ENCODE measurements around the gene GABRA5.
"Not testable (repeated sequence)": the region's sequence is repeated elsewhere in the genome, so short reads cannot be mapped to it uniquely, and the experiment has no call there.

GABRA5 gene

DNA sequence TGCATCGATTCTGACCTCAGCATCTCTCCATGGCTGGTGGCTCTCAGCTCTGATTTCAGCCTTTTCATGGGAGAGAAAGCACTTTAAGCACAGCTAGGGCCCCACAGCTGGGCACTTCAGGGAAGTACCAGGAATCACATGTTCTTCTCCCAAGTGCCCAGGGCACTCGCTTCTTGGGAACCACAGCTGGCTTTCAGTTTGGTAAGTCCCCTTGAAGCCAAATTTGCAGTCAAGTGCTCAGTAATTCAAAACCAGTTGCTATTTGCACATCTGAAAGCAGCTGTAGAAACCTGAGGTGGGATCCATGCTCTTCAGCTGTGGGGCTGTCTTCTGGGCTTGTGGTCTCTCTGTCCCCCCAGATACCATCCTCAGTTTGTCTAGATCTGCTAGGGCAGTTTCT, 12.8 kb downstream of the GABRA5 start:
- DNase-seq, result peak; percentile 51

DNA sequence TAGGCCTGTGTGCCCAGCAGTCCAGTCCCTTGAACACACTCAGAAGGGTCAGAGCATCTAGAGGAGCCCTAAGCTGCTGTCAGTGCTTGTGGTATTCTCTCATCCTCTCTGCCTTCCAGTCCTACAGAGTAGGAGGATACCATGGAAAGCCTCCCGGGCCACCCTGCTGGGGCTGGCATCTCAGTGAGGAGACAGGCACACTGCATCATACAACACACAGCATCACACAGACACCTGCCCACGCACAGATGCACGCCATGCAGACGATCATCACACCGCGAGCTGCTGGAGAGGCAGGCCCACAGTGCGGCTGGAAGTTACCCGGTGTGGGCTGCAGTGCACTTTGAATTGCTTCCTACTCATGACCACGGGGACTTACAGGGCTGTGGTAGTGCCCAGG, 15.2 kb downstream of the GABRA5 start:
- no peak for DNase-seq

DNA sequence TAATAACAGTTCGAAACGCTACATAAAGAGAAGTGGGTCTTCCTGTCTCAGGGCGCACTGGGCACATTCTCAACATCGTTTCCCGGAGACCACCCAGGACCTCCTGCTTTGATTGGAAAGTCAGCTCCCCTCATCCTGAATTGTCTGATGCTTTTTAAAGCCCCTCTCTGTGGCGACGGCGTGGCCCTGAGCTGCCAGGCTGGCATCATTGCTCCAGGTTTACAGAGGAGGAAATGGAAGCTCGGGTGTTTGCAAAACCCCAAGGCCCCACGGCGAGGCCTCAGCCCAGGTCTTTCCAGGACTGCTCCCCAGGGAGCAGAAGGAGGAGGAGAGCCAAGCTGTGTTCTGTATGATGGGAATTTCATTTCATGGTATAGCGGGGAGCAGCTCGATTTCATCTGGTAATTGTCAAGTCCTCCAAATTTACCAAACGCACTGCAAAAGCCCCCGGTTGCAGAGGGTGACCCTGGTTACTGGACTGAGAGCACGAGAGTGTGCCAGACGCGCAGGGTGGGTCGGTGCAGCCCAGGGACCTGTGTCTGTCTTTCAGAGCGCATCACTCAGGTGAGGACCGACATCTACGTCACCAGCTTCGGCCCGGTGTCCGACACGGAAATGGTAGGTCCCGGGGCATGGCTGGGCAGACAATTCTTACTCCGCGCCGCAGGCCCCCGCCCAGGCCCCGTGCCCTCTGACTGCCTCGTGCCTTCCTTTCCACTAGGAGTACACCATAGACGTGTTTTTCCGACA, 15.9 kb downstream of the GABRA5 start:
- DNase-seq, result no peak

DNA sequence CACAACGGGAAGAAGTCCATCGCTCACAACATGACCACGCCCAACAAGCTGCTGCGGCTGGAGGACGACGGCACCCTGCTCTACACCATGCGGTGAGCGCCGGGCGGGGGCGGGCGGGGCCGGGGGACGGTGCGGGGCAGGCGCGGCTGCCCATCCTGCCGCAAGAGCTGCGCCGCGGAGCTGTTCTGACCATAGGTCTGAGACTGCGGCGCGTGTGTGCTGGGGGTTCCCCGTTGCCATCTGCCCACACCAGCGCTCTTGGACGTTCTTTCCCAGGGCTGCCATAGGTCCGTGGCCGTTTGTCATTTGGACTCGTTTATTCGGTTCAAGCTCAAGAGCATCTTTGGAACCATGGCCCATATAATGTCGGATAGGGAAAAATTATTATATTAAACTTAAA, 16.6 kb downstream of the GABRA5 start:
- DNase-seq, result no peak

DNA sequence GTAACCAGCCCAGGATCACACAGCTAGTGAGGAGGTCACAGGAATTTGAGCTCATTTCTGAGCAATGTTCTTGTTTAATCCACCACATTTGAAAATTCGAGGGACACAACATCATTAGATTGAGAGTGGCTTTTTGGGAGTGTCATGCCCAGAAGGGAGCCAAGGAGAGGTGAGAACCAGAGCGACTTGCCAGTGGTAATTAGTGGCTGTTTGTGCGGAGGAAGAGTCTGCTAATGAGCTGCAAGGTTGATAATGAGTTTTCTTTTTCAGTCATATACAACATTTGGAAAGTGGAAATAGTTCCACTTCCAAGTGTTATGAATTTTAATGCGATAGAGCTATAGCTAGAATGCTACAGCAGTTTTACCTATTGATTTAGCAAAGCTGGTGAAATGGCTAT, 19.7 kb downstream of the GABRA5 start:
- no peak for DNase-seq

DNA sequence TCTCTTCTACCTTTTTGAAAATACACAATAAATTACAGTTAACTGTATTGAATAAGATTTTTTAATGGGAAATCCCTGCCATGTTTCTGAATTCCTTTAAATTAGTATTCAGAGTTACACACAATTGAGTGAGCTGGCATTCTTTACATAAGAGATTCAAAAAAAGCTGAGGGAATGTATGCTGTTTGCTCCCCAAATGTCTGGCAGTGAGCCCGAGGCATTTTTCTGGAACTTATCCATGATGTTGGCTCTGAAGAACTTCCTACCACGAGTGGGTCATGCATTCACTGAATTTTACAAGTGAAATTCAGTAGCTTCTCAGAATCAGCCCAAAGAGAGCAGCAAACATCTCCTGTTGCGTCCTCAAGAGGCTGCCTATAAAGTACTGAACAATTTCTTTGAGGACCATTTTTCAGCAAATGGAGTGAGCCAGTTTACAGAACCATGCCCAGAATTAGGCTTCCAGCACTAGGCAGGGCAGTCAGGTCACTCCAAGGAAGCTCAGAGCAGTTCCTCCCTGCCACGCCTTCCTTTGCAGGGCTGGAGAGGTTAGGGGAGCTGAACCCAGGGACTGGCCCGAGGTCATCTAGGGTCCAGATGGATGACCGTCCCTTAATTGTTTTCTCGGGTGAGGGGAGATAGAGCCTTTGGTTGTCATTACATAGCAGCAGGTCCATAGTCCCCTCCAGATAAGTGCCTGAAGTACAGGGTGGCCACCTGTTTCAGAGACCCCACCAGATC, 21.2 kb downstream of the GABRA5 start:
- no peak for DNase-seq

DNA sequence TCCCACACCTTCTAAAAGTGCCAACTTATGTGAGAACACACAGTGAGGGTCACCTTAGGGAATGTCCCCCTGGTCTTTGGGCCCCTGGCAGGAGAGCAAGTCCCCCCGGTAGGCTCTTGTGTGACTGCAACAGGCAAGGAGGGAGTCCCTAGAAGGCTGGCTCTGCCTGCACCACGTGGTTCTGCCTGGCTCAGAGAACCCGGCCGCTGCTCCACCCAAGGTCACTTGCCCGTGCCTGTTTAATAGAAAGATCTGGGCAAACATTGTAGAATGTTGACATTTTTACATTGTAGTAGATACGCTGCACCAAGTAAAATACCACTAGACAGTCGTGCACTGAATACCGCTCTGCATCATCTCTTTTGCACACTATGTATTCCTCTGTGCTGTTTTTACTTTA, 21.9 kb downstream of the GABRA5 start:
- no peak for DNase-seq

DNA sequence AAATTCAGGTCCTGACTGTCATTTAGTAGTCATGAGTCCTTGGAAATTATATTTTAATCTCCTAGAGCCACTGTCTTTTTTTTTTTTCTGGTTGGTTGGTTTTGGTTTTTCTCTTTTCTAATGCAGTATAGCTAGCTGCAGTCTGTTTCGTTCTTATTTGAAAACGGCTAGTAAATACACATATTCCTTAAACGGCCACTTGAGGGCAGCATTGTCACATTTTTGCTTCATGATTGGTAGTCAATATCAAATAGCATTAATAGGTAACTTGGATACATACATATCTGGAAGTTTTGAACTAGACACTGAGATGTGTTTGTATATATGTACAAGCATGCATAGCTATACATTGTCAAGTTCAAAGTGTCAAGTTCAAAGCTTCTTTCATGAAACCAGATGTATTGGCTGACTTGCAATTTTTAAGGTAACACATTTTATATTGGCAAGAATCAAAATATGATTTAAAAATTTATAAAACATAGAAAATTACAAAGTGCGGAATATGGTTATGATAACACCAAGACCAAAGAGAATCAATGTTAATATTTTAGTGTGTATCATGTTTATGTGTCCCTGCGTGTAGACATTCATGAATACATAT, 22.5 kb downstream of the GABRA5 start:
- peak; percentile 93 for DNase-seq

DNA sequence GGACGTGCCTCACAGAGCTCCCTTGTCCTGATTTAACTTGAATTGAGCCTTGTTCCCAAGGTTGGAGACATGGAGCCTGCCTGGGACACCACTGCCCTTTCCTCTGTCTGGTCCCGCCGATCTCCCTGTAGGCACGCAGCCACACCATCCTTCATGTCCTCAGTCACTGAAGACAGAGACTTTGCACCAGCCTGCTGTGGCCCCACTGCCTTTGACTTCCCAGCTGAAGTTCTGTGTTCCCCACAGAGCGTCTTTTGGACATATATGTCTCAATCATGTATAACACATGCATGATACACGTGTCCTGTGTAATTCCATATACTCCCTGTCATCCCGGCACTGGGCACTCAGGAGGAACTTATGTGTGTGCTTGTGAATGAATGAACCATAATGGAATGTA, 23.6 kb downstream of the GABRA5 start:
- DNase-seq, result no peak

DNA sequence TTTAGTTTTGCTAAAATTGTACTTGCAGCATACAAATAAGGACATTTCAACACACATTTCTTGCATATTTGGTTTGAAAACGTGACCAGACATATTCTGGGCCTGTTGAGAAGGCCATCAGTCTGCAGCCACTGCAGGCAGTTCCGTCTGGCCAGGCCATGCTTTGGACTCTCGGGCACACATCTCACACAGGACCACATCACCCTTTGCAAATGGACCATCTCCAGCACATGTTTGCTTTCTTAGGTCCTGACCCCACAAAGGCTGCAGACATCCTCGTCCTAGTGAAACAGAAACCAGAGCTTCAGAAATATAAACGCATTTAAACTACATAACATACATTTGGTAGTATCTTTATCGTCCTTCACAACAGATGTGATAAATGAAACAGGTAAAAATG, 24.1 kb downstream of the GABRA5 start:
- DNase-seq, result no peak

DNA sequence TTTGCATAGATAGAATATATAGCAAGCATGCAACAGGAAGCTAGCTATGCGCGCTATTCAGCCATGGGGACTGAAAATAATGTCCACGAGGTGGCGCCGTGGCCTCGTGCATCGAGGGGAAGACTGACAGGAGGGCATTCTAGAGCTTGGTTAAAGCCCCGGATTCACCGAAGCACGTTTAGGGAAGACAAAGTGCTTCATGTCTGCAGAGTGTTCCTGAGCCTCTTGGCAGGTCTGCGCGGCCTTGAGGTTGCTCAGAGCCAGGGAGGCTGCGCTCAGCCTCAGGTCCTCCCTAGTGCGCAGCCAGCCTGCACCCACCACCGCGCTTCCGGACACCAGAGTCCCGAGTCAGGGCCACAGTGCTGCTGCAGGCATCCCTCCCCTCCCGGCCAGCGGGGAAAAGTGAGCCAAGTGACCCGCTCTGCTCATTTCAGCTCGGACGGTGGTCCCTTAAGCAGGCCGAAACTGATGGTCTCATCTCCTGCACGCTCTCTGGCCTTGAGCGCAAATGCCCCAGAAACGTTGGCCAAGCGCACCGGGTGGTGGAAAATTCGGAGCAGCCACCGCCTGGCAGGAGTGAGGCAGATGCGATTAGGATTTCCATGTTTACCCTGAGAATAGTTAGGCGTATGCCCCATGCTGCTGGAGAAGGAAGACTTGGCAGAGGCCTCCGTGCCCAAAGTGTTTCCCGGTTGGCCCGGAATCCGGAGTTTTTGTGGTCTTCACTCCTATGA, 24.8 kb downstream of the GABRA5 start:
- peak; percentile 96 for DNase-seq

DNA sequence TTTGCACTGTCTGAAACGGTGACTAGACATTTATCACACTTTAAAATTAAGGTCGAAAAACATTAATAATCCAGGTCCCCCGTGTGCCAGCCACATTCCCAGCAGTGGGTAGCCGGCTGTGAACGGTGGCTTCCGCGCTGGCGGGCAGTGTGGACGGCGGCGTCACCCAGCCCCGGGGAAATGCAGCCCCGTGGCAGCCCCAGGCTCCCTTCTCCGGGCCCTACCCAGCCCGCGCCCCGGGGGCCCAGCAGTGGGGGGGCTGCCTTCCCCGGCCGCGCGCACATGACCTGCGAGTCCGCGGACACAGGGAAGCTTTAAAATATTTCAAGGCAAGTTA, 25.3 kb downstream of the GABRA5 start:
- no peak for DNase-seq

DNA sequence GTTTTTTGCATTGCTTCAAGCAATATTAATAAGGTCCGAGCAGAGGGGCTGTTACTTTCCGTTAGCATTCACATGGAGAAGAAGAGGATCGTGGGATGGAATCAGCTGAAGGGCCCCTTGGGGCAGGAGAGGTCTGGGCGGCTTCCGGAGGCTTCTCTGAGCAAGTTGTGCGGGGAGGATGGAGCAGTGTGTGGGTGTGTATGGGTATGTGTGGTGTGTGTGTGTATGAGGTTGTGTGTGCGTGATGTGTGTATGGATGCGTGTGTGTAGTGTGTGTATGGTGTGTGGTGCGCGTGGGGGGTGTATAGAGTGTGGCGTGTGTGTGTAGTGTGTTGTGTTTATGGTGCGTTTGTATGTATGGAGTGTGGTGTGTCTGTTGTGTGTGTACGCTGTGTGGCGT, 25.8 kb downstream of the GABRA5 start:
- peak; percentile 26 for DNase-seq

DNA sequence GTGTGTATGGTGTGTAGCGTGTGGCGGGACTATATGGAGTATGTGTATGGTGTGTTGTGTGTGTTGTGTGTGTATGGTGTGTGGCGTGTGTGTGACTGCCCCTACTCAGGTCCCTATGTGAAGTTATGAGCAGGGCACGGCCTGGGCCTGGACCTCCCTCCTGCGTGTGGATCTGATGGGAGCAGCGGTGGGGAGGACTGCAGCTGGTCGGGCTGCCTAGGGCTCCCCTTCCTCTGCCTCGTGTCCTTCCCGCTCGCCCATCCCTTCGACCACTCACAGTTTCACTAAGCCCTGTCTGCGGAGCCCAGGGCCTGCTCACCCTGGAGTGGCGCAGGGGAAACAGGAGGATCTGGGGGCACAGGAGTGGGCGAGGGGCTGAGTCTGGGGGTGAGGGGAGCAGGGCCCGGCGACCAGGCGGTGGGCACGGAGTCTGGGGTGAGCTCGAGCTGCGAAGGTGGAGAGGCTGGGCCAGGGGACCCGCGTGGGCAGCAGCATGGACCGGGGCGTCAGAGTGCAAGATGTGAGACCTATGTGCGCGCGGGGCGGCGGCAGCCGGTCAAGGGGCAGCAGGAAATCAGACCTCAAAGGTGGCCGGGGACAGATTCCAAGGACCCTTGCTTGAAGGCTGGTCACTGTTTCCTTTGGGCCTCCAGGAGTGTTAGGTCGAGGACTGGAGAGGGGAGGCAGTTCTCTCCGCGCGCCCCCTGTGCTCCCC, 26.6 kb downstream of the GABRA5 start:
- no peak for DNase-seq

DNA sequence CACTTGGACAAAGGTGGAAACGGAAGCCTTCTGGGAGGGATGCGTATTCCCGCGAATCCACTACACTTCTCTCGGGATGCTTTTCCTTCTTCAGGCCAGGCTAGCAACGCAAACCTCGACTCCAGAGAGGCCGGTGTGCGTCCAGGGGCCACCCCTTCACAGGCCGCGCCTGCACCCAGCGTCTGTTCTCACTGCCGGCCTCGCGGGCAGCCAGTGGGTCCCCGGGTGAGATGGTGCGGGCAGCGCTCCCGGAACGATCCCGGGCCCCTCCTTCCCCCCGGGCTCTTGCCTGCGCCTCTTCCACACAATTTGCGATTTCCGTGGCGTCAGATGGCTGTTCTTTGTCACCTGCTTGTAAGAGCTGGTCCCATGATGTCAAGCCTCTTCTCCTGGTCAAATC, 27.3 kb downstream of the GABRA5 start:
- no peak for DNase-seq

DNA sequence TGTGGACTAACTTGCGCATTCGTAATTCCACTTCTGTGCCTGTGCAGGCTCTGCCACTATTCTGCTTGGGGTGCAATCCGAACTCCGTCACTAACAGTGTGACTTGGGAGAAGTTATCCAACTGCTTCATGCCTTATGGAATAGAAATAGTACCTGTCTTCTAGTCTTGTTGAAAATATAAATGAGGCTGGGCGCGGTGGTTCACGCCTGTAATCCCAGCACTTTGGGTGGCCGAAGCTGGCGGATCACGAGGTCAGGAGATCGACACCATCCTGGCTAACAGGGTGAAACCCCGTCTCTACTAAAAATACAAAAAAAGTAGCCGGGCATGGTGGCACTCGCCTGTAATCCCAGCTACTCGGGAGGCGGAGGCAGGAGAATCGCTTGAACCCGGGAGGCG, 28.5 kb downstream of the GABRA5 start:
- DNase-seq, result not testable (repeated sequence)

DNA sequence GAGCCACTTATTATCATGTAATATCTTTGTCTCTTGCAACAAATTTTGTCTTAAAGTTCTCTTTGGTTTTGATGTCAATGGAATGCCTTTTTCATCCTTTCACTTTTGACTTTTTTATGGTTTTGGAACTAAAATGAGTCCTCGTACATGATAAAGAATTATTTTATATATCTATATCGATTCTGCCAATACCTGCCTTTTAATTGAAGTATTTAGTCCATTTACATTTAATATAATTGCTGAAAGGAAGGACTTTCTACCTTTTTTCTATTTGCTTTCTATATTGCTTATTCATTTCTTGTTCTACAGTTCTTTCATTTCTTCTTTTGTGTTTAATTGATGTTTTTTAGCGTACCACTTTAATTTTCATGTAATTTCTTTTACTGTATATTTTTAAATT, 32.8 kb downstream of the GABRA5 start:
- no peak for DNase-seq

DNA sequence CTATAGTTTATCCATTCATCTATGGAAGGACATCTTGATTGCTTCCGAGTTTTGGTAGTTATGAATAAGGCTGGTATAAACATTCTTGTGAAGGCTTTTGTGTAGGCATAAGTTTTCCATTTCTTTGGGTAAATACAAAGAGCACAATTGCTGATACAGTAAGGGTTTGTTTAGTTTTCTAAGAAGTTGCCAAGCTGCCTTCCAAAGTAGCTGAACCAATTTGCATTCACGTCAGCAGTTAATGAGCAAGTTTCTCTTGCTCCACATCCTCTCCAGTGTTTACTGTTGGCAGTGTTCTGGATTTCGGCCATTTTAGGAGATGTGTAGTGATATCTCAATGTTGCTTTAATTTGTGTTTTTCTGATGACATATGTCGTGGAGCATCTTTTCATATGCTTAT, 34.2 kb downstream of the GABRA5 start:
- DNase-seq, result no peak

DNA sequence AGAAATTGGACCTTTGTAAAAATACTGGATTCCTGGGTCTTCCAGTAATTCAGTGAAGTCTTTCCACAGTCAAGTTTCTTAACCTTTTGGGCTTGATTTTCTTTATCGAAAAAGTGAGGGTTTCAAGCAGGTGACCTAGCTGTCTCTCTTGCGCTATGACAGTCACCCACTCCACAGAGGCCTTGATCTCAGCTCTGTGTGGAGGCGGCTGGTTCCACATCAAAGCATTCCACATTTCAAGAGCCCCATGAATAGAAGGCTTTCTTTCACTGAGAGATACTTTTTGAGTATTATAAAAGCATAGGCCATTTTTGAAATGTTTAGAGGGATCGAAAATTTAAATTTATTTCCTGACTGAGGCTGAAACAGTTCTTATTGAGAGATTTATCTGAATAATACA, 43.9 kb downstream of the GABRA5 start:
- DNase-seq, result no peak

DNA sequence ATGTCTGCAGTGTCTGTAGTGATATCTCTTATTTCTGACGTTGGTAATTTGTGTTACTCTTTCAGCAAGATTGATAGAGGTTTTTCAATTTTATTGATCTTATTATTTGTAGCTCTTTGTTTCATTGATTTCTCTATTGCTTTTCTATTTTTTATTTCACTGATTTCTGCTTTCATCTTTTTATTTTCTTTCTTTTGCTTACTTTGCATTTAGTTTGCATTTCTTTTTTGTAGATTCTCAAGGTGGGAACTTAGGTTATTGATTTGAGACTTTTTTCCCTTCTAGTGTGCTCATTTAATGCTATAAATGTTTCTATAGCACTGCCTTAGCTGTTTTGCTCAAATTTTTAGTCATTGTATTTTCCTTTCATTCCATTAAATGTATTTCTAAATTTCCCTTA, 54.6 kb downstream of the GABRA5 start:
- DNase-seq, result no peak

DNA sequence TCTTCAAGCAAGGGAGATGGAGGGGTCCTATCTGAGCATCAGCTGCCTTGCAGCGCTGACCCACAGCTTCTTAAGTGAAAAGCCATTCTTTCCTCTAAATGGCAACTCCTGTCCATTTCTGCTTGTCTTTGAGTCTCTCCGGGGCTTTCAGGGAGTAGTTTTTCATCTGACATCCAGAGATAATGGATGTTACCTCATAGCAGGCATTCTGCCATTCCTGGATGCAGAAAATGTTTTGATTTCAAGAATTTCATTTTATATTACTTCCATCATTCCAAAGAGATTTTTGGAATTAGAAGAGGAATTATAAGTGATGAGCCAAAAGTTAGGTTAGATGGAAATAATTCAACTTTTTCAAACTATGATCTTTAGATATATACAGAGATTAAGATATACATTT, 59.2 kb downstream of the GABRA5 start:
- DNase-seq, result peak; percentile 56

DNA sequence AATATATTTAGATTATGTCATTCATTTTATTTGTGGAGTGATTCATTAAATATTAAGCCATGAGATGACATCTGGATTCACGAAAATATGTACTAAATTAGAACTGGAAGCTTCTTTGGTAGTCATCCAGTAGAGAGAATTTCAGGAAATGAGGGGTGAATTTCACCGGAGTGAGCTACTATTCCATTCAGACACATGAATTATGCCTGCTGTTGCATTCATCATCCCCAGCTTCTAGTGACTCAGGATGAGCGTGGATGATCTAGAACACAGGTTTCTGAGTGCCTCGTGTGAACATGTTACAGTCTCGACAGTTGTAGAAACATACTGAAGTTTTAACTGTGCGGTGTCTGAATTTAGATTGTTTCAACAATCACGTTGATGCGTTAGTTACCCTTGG, 61.2 kb downstream of the GABRA5 start:
- DNase-seq, result no peak

DNA sequence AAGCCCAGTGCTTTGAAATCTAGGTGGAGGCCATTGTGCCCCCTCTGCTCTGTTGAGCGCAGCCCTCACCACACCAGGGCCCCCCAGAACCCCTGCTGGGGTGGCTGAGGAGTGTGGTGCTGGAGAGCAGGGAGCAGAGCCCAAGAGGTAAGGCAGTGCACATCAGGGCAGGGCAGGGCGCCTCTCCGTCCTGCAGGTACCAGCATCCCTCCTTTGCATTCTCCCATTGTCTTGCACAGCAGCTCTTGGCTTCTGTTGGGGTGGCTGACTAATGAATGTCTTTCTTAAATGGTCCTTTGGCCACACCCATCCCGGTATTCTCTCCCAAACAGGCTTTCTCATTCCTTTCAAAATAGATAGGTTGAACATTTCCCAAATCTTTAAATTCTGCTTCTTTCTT, 62.7 kb downstream of the GABRA5 start:
- DNase-seq, result no peak

All from eye (tissue), 1 donor.